HTR-8/SVneo (cell line): ENCODE data around the gene PARD6G.
A peak's percentile ranks its signal among the peaks of the same experiment; 100 is the strongest.
"Not testable (repeated sequence)": the region's sequence is repeated elsewhere in the genome, so short reads cannot be mapped to it uniquely, and the experiment has no call there.

Source experiments
- DNase-seq: peaks from one replicate; pipeline ENCODE4 v3.0.0; 2011; ENCODE audit warnings: low spot score, mixed read lengths; ENCODE audit not compliant: insufficient read length
- FAIRE-seq: peaks from 2 replicates; lab custom pipeline; 2011; peaks lifted over from hg19 to GRCh38; lab: Jason Lieb, UNC

The PARD6G gene, protein sequence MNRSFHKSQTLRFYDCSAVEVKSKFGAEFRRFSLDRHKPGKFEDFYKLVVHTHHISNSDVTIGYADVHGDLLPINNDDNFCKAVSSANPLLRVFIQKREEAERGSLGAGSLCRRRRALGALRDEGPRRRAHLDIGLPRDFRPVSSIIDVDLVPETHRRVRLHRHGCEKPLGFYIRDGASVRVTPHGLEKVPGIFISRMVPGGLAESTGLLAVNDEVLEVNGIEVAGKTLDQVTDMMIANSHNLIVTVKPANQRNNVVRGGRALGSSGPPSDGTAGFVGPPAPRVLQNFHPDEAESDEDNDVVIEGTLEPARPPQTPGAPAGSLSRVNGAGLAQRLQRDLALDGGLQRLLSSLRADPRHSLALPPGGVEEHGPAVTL

DNA sequence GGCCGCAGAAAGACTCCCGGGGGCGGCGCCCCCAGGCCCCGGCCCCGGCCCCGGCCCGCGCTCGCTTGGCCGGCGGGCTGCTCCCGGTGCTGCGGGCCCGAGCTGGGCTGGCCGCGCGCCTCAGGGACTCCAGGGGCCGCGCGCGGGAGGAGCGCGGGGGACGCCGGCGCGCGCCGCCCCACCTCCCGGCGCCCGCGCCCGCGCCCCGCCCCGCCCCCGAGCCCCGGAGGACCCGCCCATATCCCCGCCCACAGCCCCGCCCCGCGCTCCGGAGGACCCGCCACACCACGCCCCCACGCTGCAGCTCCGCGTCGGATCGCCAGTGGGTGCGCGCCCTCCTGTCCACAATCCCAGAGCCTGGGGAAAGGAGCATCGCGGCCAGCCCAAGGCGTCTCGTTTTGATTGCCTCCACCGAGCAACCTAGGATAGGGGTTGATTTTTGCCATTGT, at the start of gene PARD6G:
PARD6G (minus strand) TSS at position 122 of the 449 bp plus-strand sequence. CDS start 166 bp downstream, outside the sequence.
- FAIRE-seq (no peak), DNase-seq (peak; percentile 53)

DNA sequence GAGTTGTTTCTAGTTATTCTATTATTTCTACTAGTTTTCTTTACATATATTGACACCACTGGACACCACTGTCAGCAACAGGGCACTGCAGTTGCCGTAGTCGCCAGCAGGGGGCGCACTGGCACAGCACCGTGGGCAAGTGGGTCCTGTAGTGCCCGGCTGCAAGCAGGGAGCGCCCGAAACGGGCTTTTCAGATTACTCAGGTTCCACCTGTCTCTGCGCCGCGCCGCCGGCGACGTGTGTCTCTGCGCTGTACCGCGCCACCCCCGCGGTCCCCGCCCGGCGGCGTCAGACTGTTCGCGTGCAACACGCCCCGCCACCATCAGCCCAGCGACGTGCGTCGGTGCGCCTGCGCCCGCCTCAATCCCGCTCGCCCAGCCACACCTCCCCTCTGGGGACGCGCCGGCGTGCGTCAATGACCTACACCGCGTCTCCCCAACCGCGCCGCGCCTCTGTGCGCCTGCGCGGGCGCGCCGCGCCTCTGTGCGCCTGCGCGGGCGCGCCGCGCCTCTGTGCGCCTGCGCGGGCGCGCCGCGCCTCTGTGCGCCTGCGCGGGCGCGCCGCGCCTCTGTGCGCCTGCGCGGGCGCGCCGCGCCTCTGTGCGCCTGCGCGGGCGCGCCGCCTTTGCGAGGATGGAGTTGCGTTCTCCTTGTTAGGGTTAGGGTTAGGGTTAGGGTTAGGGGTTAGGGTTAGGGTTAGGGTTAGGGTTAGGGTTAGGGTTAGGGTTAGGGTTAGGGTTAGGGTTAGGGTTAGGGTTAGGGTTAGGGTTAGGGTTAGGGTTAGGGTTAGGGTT, 15.1 kb upstream of the PARD6G start:
- not testable (repeated sequence) for DNase-seq, FAIRE-seq

DNA sequence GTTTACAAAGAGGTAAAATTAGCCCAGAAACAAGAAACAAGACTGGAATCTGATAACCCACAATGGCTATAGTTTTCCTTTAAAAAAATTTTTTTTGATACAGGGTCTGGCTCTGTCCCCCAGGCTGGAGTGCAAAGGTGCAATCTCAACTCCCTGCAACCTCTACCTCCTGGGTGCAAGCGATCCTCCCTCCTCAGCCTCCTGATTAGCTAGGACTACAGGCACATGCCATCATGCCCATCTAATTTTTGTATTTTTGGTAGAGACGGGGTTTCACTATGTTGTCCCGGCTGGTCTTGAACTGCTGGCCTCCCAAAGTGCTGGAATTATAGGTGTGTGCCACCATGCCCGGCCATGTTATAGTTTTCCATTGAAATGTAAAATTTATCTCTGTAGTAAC, 12.3 kb upstream of the PARD6G start:
- no peak for DNase-seq
- no peak for FAIRE-seq

DNA sequence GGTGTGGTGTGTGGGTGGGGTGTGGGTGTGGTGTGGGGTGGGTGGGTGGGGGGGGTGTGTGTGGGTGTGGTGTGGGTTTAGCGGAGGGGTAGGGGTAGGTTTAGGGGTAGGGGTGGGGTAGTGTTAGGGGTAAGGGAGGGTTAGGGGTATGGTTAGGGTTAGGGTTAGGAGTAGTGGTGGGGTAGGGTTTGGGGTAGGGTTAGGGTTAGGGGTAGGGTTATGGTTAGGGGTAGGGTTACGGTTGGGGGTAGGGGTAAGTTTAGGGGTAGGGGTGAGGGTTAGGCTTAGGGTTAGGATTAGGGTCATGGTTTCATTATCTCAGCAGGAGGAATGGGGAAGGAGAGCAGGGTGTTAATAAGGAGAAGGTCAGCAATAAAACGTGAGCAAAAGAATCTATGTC, 11.3 kb upstream of the PARD6G start:
- no peak for DNase-seq
- no peak for FAIRE-seq

DNA sequence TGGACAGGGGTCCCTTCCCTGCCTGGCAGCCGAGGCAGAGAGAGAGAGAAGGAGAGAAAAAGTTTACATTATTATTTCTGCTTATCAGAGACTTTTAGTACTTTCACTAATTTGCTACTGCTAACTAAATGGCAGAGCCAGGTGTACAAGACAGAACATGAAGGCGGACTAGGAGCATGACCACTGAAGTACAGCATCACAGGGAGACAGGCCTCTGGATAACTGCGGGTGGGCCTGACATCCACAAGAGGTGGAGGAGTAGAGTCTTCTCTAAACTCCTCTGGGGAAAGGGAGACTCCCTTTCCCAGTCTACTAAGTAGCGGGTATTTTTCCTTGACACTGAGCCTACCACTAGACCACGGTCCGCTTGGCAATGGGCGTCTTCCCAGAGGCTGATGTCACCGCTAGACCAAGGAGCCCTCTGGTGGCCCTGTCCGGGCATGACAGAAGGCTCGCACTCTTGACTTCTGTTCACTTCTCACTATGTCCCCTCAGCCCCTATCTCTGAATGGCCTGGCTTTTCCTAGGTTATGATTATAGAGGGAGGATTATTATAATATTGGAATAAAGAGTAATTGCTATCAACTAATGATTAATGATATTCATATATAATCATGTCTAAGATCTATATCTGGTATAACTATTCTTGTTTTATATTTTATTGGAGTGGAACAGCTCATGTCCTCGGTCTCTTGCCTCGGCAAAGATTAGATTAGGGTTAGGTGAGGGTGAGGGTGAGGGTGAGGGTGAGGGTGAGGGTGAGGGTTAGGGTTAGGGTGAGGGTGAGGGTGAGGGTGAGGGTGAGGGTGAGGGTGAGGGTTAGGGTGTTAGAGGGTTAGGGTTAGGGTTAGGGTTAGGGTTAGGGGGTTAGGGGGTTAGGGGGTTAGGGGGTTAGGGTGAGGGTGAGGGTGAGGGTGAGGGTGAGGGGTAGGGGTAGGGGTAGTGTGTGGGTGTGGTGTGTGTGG, 10.5 kb upstream of the PARD6G start:
- FAIRE-seq = peak; percentile 86

DNA sequence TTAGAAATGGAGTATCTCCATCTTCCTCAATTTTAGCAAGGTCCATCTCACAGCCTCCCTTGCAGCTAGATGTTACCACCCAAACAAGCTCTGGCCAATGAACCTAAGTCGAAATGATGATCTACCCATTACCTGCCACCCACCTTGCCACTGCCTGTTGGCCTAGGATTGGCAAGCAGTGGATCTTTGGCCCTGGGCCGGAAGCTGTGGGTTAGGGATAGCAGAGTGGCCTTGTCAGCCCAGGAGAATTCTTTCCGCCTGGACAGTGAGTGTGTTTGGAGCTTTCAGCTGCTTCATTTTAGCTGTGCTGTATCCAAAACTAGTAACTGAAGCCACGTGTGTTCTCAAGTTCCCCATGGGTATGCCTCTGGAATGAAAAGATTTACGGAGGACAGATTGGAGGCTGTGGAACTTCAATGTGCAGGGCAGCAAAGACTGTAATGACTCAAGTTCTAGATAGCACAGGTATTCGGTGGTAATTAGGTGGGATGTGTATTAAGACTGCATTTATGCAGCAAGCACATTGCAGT, 7.7 kb upstream of the PARD6G start:
- DNase-seq (no peak), FAIRE-seq (no peak)

More for the DNA sequence above, 10.5 kb upstream of the PARD6G start:
- not testable (repeated sequence) for DNase-seq

DNA sequence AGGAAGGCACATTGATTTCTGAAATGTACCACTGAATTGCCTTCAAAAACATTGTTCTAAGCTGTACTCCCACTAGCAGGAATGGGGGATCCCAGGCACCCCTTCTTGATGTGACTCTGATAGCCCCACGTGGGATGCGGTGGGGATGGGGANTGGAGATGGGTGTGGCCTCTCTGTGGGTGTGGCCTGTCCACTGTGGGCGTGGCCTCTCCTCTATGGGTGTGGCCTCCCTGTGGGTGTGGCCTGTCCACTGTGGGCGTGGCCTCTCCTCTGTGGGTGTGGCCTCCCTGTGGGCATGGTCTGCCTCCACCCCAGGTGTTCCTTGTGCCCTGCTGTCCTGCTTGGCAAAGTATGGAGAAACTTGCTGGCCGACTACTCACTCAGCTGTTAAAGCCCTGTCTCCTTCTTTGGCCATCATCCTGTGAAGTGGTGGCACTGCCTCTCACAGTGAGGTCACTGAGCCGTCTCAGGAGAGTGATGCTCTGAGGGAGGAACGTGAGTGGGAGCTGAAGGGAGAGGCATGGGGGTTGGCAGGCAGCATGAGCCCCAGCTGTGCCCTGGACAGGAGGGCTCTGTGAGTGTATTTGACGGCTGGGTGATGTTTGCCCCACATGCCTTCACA, 6.7 kb upstream of the PARD6G start:
- DNase-seq (no peak), FAIRE-seq (no peak)

DNA sequence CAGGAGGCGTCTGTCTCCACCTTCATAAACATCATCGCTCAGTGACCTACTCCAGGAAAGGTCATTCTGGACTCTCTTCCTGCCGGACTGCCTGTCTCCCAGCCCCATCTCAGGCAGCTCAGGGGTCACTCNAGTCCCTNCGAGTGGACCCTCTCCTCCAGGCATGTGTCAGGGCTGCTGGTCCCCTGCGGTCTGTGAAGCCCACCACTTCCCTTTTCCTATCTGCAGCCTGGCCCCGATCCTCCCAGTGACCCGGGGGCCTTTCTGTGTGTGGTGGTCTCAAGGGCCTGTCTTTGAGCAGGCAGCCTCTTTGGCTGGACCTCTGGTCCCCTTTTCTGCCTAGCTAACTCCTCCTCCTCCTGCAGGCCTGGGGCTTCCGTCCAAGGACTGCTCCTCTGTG, 5.9 kb upstream of the PARD6G start:
- FAIRE-seq = no peak

DNA sequence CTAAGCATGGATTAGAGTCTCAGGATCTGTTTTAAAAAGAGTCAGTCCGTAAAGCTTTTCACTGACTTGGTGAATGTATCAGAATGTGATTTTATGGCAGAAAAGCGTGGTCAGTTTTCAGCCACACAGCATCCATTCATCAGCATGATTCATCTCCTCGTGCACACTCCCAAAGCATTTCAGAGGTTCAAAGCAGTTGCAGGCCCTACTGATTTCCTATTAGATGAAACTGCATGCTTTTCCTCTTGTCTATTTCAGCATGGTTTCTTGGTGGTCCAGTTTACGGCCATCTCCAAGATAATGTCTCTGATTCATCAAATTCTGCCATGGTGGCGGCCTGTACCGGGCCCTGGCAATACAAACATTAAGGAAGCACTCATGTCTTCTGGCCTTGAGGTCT, 4.8 kb upstream of the PARD6G start:
- DNase-seq (no peak), FAIRE-seq (no peak)

More for the DNA sequence above, 5.9 kb upstream of the PARD6G start:
- no peak for DNase-seq

DNA sequence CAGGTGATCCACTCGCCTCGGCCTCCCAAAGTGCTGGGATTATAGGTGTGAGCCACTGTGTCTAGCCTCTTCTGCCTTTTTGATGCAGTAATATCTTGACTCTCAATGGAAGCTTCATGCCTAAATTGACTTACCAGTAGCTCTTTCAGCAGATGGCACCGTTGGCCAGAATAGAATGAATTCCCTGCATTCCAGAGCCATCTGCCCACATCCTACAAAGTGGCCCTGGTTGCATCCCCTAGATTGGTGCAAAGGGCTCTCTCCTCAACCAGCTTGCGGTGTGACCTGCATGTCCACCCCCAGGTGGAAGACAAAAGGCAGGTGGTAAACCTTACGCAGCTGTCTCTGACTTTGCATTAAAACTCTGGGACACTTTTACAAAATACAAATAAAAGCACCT, 4.4 kb upstream of the PARD6G start:
- DNase-seq (no peak), FAIRE-seq (no peak)

DNA sequence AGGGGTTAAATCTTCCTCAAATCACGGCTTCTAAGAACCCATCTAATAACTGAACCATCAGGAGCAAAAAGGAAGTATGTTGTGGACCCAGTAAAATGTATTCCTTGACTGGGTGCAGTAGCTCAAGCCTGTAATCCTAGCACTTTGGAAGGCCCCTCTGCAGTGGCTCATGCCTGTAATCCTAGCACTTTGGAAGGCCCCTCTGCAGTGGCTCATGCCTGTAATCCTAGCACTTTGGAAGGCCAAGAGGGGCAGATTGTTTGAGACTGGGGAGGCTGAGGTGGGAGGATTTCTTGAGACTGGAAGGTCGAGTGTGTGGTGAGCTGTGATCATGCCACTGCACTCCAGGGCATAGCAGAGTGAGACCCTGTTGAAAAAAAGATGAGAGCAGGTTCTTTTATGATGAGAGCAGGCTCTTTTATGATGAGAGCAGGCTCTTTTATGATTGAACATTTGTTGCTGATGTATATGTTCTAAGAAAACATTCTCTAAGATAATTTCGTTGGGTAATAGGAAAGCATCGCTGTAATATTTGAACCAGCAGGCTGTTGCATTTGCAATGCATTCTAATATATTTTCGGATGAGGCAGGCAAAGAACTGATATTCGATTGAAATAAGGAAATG, 3.5 kb upstream of the PARD6G start:
- no peak for DNase-seq
- no peak for FAIRE-seq

DNA sequence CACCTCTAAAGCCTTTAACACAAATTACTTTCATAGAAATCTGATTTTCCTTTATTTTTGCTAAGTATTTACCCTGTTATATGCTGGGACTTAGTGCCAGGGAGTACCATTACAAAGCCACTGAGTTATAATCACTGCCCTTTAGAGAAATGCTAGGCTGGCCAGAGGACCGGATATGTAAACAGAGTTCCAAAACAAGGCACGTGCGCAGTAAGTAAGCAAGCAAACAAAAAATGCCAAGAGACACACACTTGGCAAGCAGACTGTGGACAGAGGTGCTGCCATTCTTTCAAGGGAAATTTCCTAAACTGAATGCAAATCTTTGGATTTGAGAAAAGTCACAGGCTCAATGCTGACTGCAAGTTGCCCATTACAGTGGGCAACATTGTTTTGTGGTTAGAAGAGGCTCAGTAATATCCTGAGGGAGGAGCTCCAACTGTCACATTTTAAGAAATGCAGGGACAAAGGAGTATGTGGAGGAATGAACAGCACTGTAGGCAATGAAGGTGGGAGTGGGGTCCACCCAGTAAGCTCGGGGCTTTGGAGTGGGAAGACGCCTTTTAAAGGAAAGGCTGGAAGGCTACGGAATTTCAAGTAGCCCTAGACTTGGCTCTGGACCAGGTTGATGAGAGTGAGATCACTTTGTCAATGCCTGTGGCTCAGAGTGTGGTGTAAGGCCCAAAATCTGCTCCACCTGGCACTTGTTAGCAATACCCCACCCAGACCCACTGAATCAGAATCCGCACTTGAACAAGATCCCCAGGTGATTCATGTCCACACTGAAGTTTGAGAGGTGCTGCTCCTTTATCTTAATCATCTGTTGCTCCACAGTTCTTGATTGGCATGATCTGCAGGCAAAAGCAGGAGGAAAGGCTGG, 2.1 kb upstream of the PARD6G start:
- no peak for DNase-seq
- FAIRE-seq = no peak

DNA sequence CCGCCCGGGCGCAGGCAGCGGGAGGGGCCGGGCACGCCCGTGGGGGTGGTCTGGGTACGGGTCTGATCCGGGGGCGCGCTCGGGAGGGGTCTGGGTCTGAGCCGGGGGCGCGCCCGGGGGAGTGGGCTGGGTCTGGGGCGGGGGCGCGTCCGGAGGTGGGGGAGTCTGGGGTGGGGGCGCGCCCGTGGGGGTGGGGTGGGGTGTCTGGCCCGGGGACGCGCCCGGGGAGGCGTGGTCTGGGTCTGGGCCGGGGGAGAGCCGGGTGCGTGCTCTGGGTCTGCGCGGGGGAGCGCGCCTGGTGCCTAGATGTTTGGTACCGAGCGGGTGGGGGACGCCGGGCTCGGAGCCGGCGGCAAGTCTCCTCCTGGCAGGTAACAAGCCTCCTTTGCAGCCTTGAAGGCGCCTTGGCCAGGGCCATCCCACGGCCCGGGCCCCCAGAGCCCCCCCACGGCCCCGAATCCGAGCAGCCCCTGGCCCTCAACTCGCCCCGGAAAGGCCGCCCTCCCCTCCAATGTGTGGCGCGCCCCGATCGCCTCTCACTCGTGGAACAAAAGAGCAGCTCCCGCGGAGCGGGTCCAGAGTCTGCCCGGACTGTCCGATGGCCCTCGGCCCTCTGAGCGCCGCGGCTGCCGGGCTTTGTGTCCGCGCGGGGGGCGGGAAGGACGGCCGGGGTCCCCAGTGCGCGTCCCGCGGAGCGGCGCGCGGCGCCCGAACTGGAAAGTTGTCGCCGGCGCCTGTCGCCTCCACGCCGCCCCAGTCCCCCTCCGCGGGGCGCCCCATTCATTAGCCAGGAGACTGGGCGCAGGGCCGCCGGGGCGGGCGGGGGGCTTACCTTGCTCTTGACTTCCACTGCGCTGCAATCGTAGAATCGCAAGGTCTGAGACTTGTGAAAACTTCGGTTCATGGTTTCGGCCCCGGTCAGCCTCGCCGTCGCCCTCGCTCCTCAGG, 595 bp downstream of the PARD6G start:
- DNase-seq (peak; percentile 10), FAIRE-seq (no peak)

DNA sequence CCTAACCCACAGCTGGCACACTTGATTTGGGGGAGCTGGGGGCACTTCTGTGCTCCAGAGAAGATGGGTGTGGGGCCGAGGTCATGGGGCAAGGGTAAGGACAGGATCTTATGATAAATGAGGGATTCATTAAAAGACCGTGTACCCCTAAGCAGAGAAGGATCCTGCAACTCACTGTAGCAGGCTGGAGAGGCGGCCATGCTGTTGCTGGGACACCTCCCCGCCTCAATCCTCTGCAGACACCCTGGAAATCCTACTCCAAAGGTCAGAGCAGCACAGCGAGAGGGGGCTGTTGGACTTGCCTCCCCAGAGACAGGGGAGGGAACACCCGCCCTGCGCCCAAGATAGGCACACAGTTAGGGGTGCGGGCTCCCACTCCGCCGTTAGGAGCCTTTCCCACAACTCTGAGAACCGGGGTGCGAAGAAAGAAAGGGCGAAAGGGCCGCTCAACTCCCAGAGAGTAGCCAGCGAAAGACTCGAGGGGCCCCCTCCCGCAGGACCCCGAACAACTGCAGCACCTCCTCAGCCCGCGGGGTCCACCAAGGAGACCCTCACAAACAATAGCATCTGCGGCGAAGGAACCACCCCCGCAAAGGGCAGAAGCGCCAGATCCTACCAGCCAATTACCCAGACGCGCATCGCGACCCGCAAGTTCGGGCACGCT, 1.4 kb downstream of the PARD6G start:
- FAIRE-seq = no peak
- no peak for DNase-seq

DNA sequence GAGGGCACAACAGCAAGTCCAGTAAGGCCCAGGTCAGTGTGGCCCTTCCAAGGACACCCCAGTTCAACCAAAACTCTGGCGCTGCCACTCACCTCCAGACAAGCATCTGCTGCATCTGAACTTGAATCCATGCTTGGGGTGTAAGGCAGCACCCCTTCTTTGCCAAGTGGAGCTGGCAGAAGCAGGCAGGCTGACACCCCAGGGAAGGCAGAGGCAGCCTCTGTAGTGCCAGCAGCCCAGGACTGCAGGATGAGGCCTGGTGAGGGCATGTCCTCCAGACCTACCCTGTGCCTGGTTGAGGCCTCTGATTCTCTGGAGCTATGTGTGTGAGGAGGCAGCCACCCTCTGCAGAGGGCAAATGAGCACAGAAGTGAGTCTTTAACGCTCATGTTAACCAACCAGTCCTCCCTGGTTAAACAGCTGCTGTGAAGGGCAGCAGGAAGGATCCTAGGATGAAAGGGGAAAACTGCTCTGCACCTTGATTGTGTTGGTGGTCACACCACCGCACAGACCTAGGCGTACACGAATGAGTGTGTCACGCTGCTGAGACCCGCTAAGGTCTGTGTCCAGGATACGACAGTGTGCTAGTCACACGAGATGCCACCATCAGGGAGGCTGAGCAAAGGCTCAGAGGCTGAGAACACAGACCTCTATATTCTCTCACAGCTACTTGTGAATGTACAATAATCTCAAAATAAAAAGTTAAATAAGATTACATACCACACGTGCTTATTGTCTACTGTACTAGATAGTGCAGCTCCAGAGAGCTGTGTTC, 2.2 kb downstream of the PARD6G start:
- FAIRE-seq = no peak
- no peak for DNase-seq

DNA sequence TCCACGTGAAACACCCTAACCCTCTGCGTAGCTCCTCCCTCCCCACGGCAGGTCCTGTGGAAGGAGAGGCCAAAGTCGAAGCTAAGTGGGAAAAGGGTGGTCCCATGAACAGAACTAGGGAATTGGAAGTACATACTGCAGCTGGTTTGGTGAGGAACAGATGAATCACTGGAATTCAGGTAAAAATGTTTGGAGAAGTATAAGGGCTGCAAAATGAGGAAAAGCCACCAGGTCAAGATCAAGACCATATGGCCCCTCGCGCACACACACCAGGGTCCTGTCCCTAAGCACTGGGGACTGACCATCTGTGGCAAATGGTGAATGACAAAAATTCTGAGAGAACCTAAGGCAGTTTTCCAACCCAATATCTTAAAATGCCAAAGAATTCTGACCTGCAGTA, 3.1 kb downstream of the PARD6G start:
- FAIRE-seq (no peak), DNase-seq (no peak)
